Fibroblast of villous mesenchyme (primary cell): ENCODE results near the gene CACNA1C. TPM values are rescaled to one million over a fixed set of nuclear protein-coding genes. Genes with fewer than 3 reads are reported as not detected.
A peak's percentile ranks its signal among the peaks of the same experiment; 100 is the strongest.

Source experiments
- DNase-seq: peaks from one replicate; pipeline ENCODE4 v3.0.0-alpha.2; 2010; ENCODE audit warnings: low read depth
- H3K4me3 ChIP-seq: 2 replicates; pipeline ENCODE4 v1.5.1; 2011; ENCODE audit warnings: low read depth, mild to moderate bottlenecking, low read length
- total RNA-seq: library from RNA; depleted of rRNA; stranded (reverse); fragments of >200 nt; gene quantifications from 2 replicates; pipeline ENCODE4 v1.2.3, GENCODE V29; 2012
- TF ChIP-seq, protein P1 (sequence below): IDR thresholded peaks from 2 replicates; pipeline ENCODE4 v1.5.1; 2012; ENCODE audit warnings: low read depth, mild to moderate bottlenecking, low read length; ENCODE audit not compliant: insufficient read depth

CACNA1C gene
- total RNA-seq, 1 donor = 11.7 TPM

DNA sequence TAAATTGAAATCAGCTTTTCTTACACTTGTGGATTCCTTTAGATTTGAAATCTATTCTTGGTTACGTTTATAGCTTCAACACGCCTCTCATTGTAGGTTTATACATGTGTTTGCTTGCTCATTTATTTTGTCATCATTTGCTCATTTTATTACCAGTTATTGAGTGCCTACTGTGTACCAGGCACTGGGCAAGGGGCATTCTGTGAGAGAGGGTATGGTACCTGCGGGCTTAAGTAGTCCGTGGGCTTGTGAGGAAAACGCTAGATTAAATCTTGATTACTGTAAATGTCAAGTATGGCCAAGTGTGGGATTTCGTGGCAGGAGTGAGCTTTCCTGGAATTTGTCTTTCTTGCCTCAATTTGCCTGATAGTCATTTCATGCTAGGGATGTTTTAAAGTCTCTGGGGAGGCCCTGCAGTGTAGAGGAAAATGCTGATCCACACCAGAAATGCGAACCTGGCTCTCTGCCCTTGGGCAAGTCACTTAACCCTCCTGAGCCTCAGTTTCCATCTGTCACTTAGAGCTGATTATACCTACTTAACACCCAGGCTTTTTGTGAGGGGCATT is 92.7 kb downstream of the CACNA1C start:
- no peak overlapping the region for H3K4me3 ChIP-seq
- TF ChIP-seq, protein P1, sequence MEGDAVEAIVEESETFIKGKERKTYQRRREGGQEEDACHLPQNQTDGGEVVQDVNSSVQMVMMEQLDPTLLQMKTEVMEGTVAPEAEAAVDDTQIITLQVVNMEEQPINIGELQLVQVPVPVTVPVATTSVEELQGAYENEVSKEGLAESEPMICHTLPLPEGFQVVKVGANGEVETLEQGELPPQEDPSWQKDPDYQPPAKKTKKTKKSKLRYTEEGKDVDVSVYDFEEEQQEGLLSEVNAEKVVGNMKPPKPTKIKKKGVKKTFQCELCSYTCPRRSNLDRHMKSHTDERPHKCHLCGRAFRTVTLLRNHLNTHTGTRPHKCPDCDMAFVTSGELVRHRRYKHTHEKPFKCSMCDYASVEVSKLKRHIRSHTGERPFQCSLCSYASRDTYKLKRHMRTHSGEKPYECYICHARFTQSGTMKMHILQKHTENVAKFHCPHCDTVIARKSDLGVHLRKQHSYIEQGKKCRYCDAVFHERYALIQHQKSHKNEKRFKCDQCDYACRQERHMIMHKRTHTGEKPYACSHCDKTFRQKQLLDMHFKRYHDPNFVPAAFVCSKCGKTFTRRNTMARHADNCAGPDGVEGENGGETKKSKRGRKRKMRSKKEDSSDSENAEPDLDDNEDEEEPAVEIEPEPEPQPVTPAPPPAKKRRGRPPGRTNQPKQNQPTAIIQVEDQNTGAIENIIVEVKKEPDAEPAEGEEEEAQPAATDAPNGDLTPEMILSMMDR = no peak
- no peak for DNase-seq

DNA sequence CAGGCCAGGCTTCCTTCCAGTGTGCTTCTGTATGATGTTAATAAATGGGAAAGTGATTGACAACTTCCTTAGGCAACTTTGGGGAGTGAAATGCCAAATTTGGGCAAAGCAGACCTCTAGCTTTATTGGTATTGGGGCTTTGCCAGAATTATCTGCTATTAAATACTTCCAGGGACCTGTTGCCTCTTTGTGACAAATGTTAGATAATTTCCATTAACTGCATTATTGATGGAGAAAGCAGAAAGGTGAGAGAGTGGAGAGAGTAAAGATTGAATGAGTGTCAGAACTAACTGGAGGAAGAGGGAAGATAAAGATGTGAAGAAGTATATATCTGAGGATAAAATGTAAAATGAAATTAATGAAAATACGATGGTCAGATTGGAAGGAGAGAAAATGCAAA is 94.5 kb downstream of the CACNA1C start:
- DNase-seq = no peak
- TF ChIP-seq, protein P1 = no peak
- H3K4me3 ChIP-seq = no peak overlapping the region

DNA sequence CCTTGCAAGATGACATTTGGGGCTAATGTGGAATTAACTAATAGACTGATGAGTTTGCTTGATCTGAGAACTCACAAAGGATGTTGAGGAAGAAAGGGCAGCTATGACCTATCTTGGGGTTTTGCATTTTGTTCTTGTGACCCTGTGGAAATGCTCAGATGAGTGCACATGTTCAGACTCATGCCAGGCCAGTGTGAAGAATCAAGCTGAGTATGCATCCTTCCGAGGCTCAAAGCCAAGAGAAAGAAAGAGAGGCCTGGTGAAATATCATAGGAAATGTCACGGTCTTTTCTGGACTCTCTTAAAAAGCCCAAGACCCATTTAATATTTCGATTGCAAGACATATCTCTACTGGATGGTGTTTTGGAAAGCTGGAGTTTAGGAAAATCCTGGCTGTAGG is 96.3 kb downstream of the CACNA1C start:
- DNase-seq = no peak
- no peak overlapping the region for H3K4me3 ChIP-seq
- TF ChIP-seq, protein P1 = no peak

DNA sequence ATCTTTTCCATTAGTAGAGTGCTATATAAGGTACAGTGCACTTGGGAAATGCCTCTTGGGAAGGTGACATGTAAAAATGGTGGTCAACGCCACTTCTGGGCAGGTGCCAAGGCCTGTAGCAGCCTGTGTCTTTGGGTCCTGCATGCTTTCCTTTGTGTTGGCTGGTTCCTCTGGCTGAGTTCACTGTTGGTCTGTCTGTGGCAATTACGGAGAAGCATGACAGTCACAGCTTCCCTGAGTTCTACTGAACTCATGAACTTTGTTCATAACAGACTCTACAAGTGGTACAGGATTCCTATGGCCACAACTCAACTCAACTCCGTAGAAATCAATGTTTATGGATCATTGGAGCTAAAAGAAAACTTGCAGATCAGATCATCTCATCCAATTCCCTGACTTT is 98.0 kb downstream of the CACNA1C start:
- no peak overlapping the region for H3K4me3 ChIP-seq
- TF ChIP-seq, protein P1 = no peak
- DNase-seq = no peak

DNA sequence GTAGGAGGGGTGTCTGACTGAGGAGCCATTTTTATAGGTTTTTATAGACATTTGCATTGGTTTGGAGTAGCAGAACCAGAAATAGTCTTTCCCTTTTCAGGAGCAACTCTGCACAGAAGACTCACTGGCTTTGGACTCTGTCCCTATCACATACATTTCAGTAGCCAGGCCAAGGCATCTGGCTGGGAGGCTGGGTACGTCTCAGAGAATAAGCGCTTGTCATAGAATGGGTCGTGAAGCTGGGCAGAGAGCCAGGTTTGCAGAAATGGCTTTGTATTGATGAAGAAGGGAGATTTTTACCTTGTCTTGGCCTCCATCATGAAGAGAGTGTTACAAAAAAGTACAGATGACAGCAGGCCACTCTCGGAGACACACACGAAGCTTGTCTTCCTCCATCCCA is 98.6 kb downstream of the CACNA1C start:
- TF ChIP-seq, protein P1 = no peak
- DNase-seq = no peak
- H3K4me3 ChIP-seq = no peak overlapping the region

DNA sequence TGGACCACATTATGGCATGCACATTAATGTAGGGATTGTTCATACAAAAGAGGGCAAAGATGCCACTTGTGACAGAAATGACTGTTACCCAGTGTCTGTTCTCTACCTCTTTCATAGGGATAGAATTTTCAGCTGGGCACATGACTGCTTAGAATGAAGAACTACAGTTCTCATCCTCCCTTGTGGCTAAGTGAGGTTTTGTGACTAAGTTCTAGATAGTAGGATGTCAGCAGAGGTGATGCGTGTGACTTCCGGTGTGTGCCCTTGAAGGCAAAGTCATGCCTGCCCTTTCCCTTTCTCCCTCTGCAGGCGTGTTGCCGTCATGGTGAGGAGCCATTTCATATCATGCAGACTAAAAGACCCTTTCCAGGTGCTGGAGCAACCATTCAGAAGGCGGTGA is 99.3 kb downstream of the CACNA1C start:
- DNase-seq = no peak
- TF ChIP-seq, protein P1 = no peak

DNA sequence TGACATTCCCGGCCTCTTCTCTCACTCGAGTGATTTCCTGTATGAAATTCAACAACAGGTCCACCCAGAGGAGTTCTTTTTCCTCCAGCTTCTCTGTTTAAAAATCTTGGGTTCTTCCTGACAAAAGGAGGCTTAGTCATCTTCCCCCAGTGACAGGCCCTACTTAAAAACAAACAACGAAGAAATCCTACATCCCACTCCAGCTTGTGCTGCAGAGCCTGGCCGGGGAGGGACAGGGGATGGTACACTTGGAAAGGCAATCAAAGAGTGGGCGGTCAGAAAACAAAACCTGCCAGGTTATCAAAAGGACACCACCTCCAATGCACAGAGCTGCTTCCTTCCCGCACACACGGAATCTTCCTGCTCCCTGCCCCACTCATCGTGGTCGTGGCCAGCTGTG is 101.3 kb downstream of the CACNA1C start:
- TF ChIP-seq, protein P1 = no peak

More for the DNA sequence above, 99.3 kb downstream of the CACNA1C start:
- no peak overlapping the region for H3K4me3 ChIP-seq

More for the DNA sequence above, 101.3 kb downstream of the CACNA1C start:
- peak; percentile 49 for DNase-seq
- H3K4me3 ChIP-seq = no peak overlapping the region
